ENCODE results near the gene CGB2. TPM values are rescaled to one million over a fixed set of nuclear protein-coding genes. Genes with fewer than 3 reads are reported as not detected.
A peak's percentile ranks its signal among the peaks of the same experiment; 100 is the strongest.

Gene CGB2
- total RNA-seq, 1 experiment from 2014 or later, result 0.77 TPM

DNA sequence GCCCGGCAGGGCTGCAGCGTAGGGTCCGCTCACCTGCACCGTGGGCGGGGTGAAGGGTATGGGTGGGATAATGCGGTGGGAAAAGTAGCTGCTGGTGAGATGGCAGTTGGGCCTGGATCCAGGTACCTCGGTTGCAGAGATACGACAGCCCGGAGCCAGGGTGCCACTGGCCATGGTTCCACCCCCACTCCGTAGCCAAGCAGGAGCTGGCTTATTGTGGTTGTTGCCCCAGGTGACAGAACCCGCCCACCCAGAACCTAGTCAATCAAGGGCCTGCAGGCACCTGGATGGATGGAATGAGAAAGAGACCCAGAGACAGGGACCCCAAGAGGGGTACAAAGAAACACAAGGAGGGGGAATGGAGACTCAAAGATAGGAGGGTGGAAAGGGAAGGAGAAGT lies 11.3 kb upstream of the CGB2 start:
- H3K4me1 ChIP-seq (ENCODE audit: insufficient read depth, low read length), result peaks cover 4% of the 10 kb centered on the region; the same call in 1 of the 2 replicates
- H3K4me2 ChIP-seq (ENCODE audit: insufficient read depth, insufficient read length, low read length), result peak overlapping the region; percentile 9
- Mint-ChIP-seq H3K9me3 (peaks cover 0 to 1% of the 10 kb centered on the region in 2 experiments; a peak in 2 of 5 replicates), H3K36me3 (ENCODE audit: insufficient read depth in 1 of 3, low read depth in 3 of 3) (peaks cover 6 to 12% (median 12%) of the 10 kb centered on the region in 3 experiments; a peak in 6 of 7 replicates), H3K4me1 (peaks cover 15 to 36% of the 10 kb centered on the region in 2 experiments), H3K4me3 (peak overlapping the region in 1 of 2 experiments; percentile 68; a peak in 2 of 5 replicates), H3K27ac (no peak overlapping the region), H3K27me3 (ENCODE audit: low read depth) (peaks cover 44% of the 10 kb centered on the region)
- H3K18ac ChIP-seq (ENCODE audit: insufficient read length, low read depth, low read length), result peak overlapping the region; percentile 15
- H4K8ac ChIP-seq (replicated peaks; ENCODE audit: insufficient read length, low read depth, low read length), result no peak overlapping the region
- no peaks in the 10 kb centered on the region for H3K79me1 ChIP-seq (ENCODE audit: insufficient read depth, low read depth, low read length, poor library complexity, severe bottlenecking)
- H3K27ac ChIP-seq (ENCODE audit: insufficient read length, low read depth, low read length), result no peak overlapping the region
- H3K9me3 ChIP-seq (ENCODE audit: control insufficient read depth, low read depth, low read length), result no peaks in the 10 kb centered on the region
- no peak overlapping the region for H3K23ac ChIP-seq (ENCODE audit: insufficient read length, low read depth, low read length)
- H2AFZ ChIP-seq (ENCODE audit: low read length), result no peak overlapping the region
- H2BK12ac ChIP-seq (ENCODE audit: insufficient read length, low read depth, low read length), result no peak overlapping the region
- H3K79me2 ChIP-seq (ENCODE audit: insufficient read depth, low read length), result no peaks in the 10 kb centered on the region
- no peak overlapping the region for H2BK5ac ChIP-seq (ENCODE audit: insufficient read length, low read length)
- H3K9ac ChIP-seq (ENCODE audit: extremely low read depth, insufficient read length, low read length), result no peak overlapping the region
- no peak overlapping the region for H3K56ac ChIP-seq (ENCODE audit: insufficient read length, low read depth, low read length)
- no CpG with 5 or more reads among the region's 11 CpGs for WGBS (ENCODE audit: extremely low coverage, insufficient read length, low lambda C conversion rate)
- TF ChIP-seq, protein P1, sequence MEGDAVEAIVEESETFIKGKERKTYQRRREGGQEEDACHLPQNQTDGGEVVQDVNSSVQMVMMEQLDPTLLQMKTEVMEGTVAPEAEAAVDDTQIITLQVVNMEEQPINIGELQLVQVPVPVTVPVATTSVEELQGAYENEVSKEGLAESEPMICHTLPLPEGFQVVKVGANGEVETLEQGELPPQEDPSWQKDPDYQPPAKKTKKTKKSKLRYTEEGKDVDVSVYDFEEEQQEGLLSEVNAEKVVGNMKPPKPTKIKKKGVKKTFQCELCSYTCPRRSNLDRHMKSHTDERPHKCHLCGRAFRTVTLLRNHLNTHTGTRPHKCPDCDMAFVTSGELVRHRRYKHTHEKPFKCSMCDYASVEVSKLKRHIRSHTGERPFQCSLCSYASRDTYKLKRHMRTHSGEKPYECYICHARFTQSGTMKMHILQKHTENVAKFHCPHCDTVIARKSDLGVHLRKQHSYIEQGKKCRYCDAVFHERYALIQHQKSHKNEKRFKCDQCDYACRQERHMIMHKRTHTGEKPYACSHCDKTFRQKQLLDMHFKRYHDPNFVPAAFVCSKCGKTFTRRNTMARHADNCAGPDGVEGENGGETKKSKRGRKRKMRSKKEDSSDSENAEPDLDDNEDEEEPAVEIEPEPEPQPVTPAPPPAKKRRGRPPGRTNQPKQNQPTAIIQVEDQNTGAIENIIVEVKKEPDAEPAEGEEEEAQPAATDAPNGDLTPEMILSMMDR (conservative IDR thresholded peaks at IDR 0.05), result no peak
- H4K5ac ChIP-seq (ENCODE audit: insufficient read length, low read depth, low read length), result no peak overlapping the region
- no peaks in the 10 kb centered on the region for H4K20me1 ChIP-seq (ENCODE audit: control insufficient read depth, insufficient read depth, insufficient read length)
- peaks cover 8% of the 10 kb centered on the region for H3K23me2 ChIP-seq (ENCODE audit: insufficient read length, low read depth, low read length, poor library complexity, severe bottlenecking)
- H2AK5ac ChIP-seq (ENCODE audit: insufficient read length, low read length), result no peak overlapping the region
- no peak overlapping the region for H2BK20ac ChIP-seq (ENCODE audit: low read depth, low read length, poor library complexity, severe bottlenecking)
- no peak overlapping the region for H2BK15ac ChIP-seq (ENCODE audit: low read depth, low read length)
- no peak overlapping the region for H3K14ac ChIP-seq (ENCODE audit: insufficient read depth, low read length)
- no peak overlapping the region for H2BK120ac ChIP-seq (ENCODE audit: low read depth, low read length, poor library complexity, severe bottlenecking)
- H3K4ac ChIP-seq (ENCODE audit: low read depth, low read length), result no peak overlapping the region
- H3K27me3 ChIP-seq (ENCODE audit: insufficient read depth, low read length), result no peaks in the 10 kb centered on the region; the same call in 1 of the 2 replicates
- no peak overlapping the region for H4K91ac ChIP-seq (ENCODE audit: insufficient read length, low read depth, low read length)
- DNase-seq, result peak; percentile 77
- no peak overlapping the region for H3T11ph ChIP-seq (ENCODE audit: low read length)

Data from H9 (cell line).